ENCODE data around the gene RSBN1L. TPM values are rescaled to one million over a fixed set of nuclear protein-coding genes. Genes with fewer than 3 reads are reported as not detected.

The RSBN1L gene
- total and polyA plus RNA-seq, 2 of the 8 experiments (the other 6 are each of a cell fraction or from before 2014, with no cell fraction given): 4.1 to 22.1 TPM

GRCh38 chr7:77649716-77650349 is 46.4 kb upstream of the RSBN1L start (continued):
- TF ChIP-seq BCL11A (IDR thresholded peaks at IDR 0.05; ENCODE audit: low read depth in 2 of 2, low read length in 2 of 2) (no peak), EZH2 (IDR thresholded peaks at IDR 0.05; ENCODE audit: low read depth, low read length, severe bottlenecking) (no peak)
- TF ChIP-seq, protein P1, sequence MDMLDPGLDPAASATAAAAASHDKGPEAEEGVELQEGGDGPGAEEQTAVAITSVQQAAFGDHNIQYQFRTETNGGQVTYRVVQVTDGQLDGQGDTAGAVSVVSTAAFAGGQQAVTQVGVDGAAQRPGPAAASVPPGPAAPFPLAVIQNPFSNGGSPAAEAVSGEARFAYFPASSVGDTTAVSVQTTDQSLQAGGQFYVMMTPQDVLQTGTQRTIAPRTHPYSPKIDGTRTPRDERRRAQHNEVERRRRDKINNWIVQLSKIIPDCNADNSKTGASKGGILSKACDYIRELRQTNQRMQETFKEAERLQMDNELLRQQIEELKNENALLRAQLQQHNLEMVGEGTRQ (IDR thresholded peaks at IDR 0.05; ENCODE audit: low read length): no peak

Measured in H1 (cell line).